Tibial nerve (tissue), 4 donors: ENCODE measurements around the gene TRAPPC5. TPM values are rescaled to one million over a fixed set of nuclear protein-coding genes. Genes with fewer than 3 reads are reported as not detected.

Source experiments
- DNase-seq, 2 donors: peaks; one replicate each; pipeline ENCODE4 v3.0.0-alpha.2; 2019; ENCODE audit warnings: low spot score in 2 of 2
- H3K27ac ChIP-seq, 4 donors: fragments of 200-600 bp; sonication (generic) in 3 of 4; one replicate each; pipeline ENCODE4 v1.5.1; 2017 to 2019; ENCODE audit warnings: mild to moderate bottlenecking in 1 of 4
- H3K27me3 ChIP-seq, 2 donors: fragments of 200-600 bp; sonication (generic) in 1 of 2; one replicate each; pipeline versions ENCODE4 v1.5.1 to v1.6.0; 2017 to 2019
- H3K36me3 ChIP-seq, 3 donors: fragments of 200-600 bp; sonication (generic); one replicate each; pipeline ENCODE4 v1.5.1; 2018 to 2019
- H3K4me1 ChIP-seq, 4 donors: fragments of 200-600 bp; sonication (generic) in 3 of 4; one replicate each; pipeline ENCODE4 v1.5.1; 2017 to 2019
- H3K4me3 ChIP-seq, 4 donors: fragments of 200-600 bp; sonication (generic) in 3 of 4; one replicate each; pipeline ENCODE4 v1.5.1; 2017 to 2019; ENCODE audit warnings: mild to moderate bottlenecking in 1 of 4, moderate library complexity in 1 of 4
- H3K9me3 ChIP-seq, 4 donors: fragments of 200-600 bp; sonication (generic) in 3 of 4; one replicate each; pipeline ENCODE4 v1.5.1; 2017 to 2019
- CTCF ChIP-seq, 5 experiments: fragments of 200-600 bp in 3 of 5; fragments of 450-650 bp in 2 of 5; sonication (generic) in 3 of 5; IDR thresholded peaks; one replicate each; pipeline ENCODE4 v1.5.1; 2016 to 2019; ENCODE audit warnings: antibody characterized with exemption in 5 of 5, mild to moderate bottlenecking in 3 of 5, moderate library complexity in 2 of 5
- EP300 ChIP-seq, 2 donors: sonication (generic); formaldehyde crosslinking; IDR thresholded peaks; one replicate each; pipeline ENCODE4 v1.6.1; 2017; ENCODE audit warnings: antibody characterized with exemption in 2 of 2, mild to moderate bottlenecking in 1 of 2
- POLR2A ChIP-seq, 2 donors: fragments of 450-650 bp; IDR thresholded peaks; one replicate each; pipeline ENCODE4 v1.6.1; 2017; ENCODE audit warnings: antibody characterized with exemption in 2 of 2, mild to moderate bottlenecking in 2 of 2, moderate library complexity in 2 of 2
- WGBS, 2 donors: methylation state at CpG; one replicate each; pipeline ENCODE4 v1.1.5; 2018; 5-methylcytosine and 5-hydroxymethylcytosine counted together
- total RNA-seq, 4 donors: library from RNA; depleted of rRNA; stranded (reverse); fragments of >200 nt; gene quantifications; one replicate each; pipeline ENCODE4 v1.1.0, GENCODE V29; 2016

The TRAPPC5 gene
- total RNA-seq, 4 donors from 2014 or later: 26.9 to 47.5 (median 37.0) TPM

- H3K9me3 ChIP-seq: no peaks in the 10 kb centered on the region
- no peak for DNase-seq
- TF ChIP-seq CTCF (IDR thresholded peaks at IDR 0.05) (no peak), EP300 (IDR thresholded peaks at IDR 0.05) (no peak), POLR2A (IDR thresholded peaks at IDR 0.05) (no peak)
- peaks cover 0 to 29% of the 10 kb centered on the region in 2 donors for H3K27me3 ChIP-seq
- peaks cover 0 to 29% (median 0%) of the 10 kb centered on the region in 3 donors for H3K36me3 ChIP-seq
- H3K4me1 ChIP-seq: peaks cover 0 to 19% (median 10%) of the 10 kb centered on the region in 4 donors
- peak overlapping the region; percentile 73 to 99 (median 94) for H3K4me3 ChIP-seq
- 41 to 57% methylated on average over 22 of the region's 22 CpGs for WGBS, 2 donors
- H3K27ac ChIP-seq: peak overlapping the region in 2 of 4 donors; percentile 88 to 91
Measured at GRCh38 chr19:7679771-7680605, 645 bp upstream of the TRAPPC5 start.

DNA sequence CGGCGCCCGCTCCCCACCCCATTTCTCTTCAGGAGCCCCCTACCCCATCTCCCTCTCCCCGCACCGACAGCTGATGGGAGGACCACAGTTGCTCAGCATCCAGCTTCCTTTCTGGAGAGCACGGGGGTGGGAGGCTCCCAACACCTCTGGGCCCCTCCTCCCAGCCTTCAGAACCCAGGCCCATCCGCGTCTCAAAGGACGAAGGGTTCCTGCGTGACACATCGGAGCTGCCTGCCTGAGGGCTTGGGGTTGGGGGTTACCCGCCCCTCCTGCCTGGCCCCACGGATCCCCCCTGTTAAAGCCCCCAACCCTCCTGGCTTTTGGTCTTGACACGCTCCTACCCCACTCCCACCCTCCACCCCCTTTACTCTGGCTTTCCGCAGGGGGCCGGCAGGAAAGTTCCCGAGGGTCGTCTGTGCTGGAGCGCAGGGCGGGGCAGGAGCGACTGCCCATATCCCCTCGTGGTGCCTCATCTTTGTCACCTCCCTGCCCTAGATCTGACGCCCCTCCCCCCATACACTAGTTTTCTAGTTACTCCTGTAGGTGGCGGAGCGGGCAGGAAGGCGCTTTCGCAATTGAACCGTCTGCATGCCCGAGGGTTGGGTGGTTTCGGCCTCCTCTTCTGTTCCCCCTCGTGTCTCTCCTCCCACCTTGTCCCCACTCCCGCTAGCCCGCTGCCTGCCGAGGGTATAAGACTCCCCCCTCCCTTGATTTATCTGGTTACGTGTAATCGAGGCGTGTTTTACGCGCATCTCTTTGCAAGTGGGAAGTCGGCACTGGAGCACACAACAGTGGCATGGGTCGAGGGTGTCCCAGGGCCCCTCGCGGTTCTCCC is 924 bp downstream of the TRAPPC5 start:
- WGBS, 2 donors: 5 to 6% methylated on average over 42 to 43 of the region's 43 CpGs

GRCh38 chr19:7682175-7682855 is 1.7 kb downstream of the TRAPPC5 start:
- H3K27ac ChIP-seq: no peak overlapping the region
- peaks cover 0 to 17% of the 10 kb centered on the region in 2 donors for H3K27me3 ChIP-seq
- H3K36me3 ChIP-seq: peaks cover 0 to 35% (median 0%) of the 10 kb centered on the region in 3 donors
- TF ChIP-seq EP300 (IDR thresholded peaks at IDR 0.05) (no peak), CTCF (IDR thresholded peaks at IDR 0.05) (no peak), POLR2A (IDR thresholded peaks at IDR 0.05) (no peak)
- H3K4me3 ChIP-seq: peak overlapping the region in 3 of 4 donors; percentile 88 to 99 (median 99)
- 75 to 82% methylated on average over 69 to 74 of the region's 74 CpGs for WGBS, 2 donors
- peaks cover 0 to 19% (median 10%) of the 10 kb centered on the region in 4 donors for H3K4me1 ChIP-seq
- DNase-seq: no peak
- no peaks in the 10 kb centered on the region for H3K9me3 ChIP-seq

More for the DNA sequence above, 924 bp downstream of the TRAPPC5 start:
- peak overlapping the region; percentile 69 to 91 (median 88) for H3K27ac ChIP-seq
- peaks cover 0 to 22% of the 10 kb centered on the region in 2 donors for H3K27me3 ChIP-seq
- DNase-seq: peak; percentile 42 to 83
- no peaks in the 10 kb centered on the region for H3K9me3 ChIP-seq
- H3K4me3 ChIP-seq: peak overlapping the region; percentile 73 to 99 (median 94)
- H3K4me1 ChIP-seq: peaks cover 0 to 19% (median 10%) of the 10 kb centered on the region in 4 donors
- no peak for TF ChIP-seq POLR2A (IDR thresholded peaks at IDR 0.05)
- peak in 1 of 2 donors; percentile 28 for TF ChIP-seq EP300 (IDR thresholded peaks at IDR 0.05)
- peak; percentile 24 to 62 (median 39) for TF ChIP-seq CTCF (IDR thresholded peaks at IDR 0.05)
- H3K36me3 ChIP-seq: peaks cover 0 to 35% (median 0%) of the 10 kb centered on the region in 3 donors

DNA sequence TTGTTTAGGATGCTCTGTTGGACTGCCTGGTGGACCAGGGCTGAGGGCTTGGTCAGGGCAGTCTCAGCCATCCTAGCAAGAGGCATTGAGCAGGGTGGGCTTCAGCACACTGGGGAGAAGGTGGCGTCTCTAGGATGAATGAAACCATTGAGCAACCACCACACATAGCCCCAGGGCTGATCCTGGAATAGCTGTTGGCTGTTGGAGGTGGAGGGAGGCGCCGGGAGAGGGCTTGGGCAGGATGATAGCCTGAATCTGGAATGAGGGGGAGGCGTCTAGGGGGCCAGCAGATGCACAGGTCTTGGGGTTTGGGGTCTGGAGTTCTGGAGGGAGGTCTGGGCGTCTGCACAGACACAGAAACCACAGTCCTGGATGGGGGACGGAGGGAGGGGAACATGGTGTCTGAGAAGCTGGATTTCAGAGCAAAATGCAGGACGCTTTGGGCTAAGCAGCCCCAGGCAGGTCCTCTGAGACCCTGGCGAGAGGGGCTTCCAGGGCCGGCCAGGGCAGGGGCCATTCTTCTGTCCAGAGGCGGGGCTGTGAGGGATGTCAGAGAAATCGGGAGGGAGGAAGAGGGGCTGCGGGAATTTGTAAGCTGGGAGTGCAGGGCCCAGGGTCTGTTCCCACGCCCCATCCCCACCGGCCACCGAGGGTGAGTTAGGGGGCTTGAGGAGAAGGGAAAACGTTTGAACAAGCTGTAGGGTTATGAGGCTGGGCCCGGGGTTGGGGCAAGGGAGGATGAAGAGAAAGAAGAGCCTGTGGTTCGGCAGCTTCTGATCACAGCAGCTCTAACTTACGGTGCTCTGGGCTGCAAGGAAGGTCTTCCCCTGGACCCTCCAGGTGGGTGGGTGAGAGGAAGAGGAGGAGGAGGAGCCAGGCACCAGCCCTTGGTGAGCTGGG is 5.2 kb downstream of the TRAPPC5 start:
- WGBS, 2 donors: 27 to 28% methylated on average over 19 of the region's 19 CpGs
- H3K4me3 ChIP-seq: no peak overlapping the region
- peaks cover 0 to 35% (median 0%) of the 10 kb centered on the region in 3 donors for H3K36me3 ChIP-seq
- no peaks in the 10 kb centered on the region for H3K27me3 ChIP-seq
- no peak for TF ChIP-seq POLR2A (IDR thresholded peaks at IDR 0.05)
- TF ChIP-seq EP300 (IDR thresholded peaks at IDR 0.05): no peak
- no peak for TF ChIP-seq CTCF (IDR thresholded peaks at IDR 0.05)
- H3K9me3 ChIP-seq: no peaks in the 10 kb centered on the region
- no peak for DNase-seq
- H3K27ac ChIP-seq: no peak overlapping the region
- peaks cover 0 to 14% (median 5%) of the 10 kb centered on the region in 4 donors for H3K4me1 ChIP-seq
